SU-DHL-6 (cell line): Measurements from ENCODE around the gene GAPVD1.

Experiments used
- H2AFZ ChIP-seq: fragments of 200-600 bp; sonication (generic); 2 replicates; pipeline ENCODE4 v1.6.1; 2014; ENCODE audit warnings: low read depth, mild to moderate bottlenecking, moderate library complexity, mixed read lengths, antibody characterized with exemption, low read length; ENCODE audit not compliant: severe bottlenecking
- H3F3A ChIP-seq: fragments of 200-600 bp; shearing (Covaris generic); 2 replicates; pipeline ENCODE4 v1.6.0; 2016; ENCODE audit warnings: antibody characterized with exemption, mild to moderate bottlenecking; ENCODE audit not compliant: insufficient read depth
- H3K27ac ChIP-seq: fragments of 200-600 bp; sonication (generic); 2 replicates; pipeline ENCODE4 v1.5.1; 2016; ENCODE audit warnings: low read depth, mild to moderate bottlenecking, low read length, moderate library complexity, mixed read lengths
- H3K27me3 ChIP-seq: fragments of 200-600 bp; sonication (generic), shearing (Covaris generic); 2 replicates; pipeline ENCODE4 v1.6.0; 2014; ENCODE audit warnings: mild to moderate bottlenecking, low read length
- H3K36me3 ChIP-seq: fragments of 200-600 bp; sonication (generic); 2 replicates; pipeline ENCODE4 v1.6.1; 2014; ENCODE audit warnings: mild to moderate bottlenecking, low read length, mixed read lengths
- H3K4me2 ChIP-seq: fragments of 300-600, 200-600 bp; shearing (Covaris generic), sonication (generic); 2 replicates; pipeline ENCODE4 v1.6.0; 2014; ENCODE audit warnings: low read length, low read depth, mild to moderate bottlenecking; ENCODE audit not compliant: poor library complexity, severe bottlenecking
- H3K4me3 ChIP-seq: fragments of 200-600 bp; sonication (generic); 2 replicates; pipeline ENCODE4 v1.5.1; 2014; ENCODE audit warnings: antibody characterized with exemption, low read length, mild to moderate bottlenecking, mixed read lengths; ENCODE audit not compliant: insufficient read depth, poor library complexity, severe bottlenecking
- H3K79me2 ChIP-seq: fragments of 200-600 bp; sonication (generic); 2 replicates; pipeline ENCODE4 v1.6.1; 2014; ENCODE audit warnings: mild to moderate bottlenecking, low read length, moderate library complexity; ENCODE audit not compliant: insufficient read depth
- H3K9ac ChIP-seq: fragments of 200-600 bp; sonication (generic); 2 replicates; pipeline ENCODE4 v1.7.0; 2014; ENCODE audit warnings: mild to moderate bottlenecking, low read length
- H3K9me2 ChIP-seq: fragments of 200-600 bp; sonication (generic); replicated peaks from 2 replicates; pipeline ENCODE4 v1.6.1; 2014; ENCODE audit warnings: low read length; ENCODE audit not compliant: insufficient read depth
- H3K9me3 ChIP-seq: fragments of 200-600 bp; sonication (generic); 2 replicates; pipeline ENCODE4 v1.6.1; 2014; ENCODE audit warnings: low read length, mixed read lengths; ENCODE audit not compliant: insufficient read depth
- H4K20me1 ChIP-seq: fragments of 200-600 bp; sonication (generic); 2 replicates; pipeline ENCODE4 v1.6.1; 2014; ENCODE audit warnings: low read depth, mild to moderate bottlenecking, antibody characterized with exemption, low read length, moderate library complexity, mixed read lengths
- CTCF ChIP-seq: fragments of 200-600 bp; sonication (generic); IDR thresholded peaks from one replicate; pipeline ENCODE4 v1.5.1; 2017; ENCODE audit warnings: antibody characterized with exemption, mild to moderate bottlenecking, low read length, moderate library complexity; ENCODE audit not compliant: insufficient read depth, poor library complexity, severe bottlenecking
- EZH2phosphoT487 ChIP-seq: fragments of 200-600 bp; sonication (generic), shearing (Covaris generic); conservative IDR thresholded peaks from 2 replicates; pipeline ENCODE4 v1.6.1; 2018; ENCODE audit warnings: mild to moderate bottlenecking, antibody characterized with exemption, low read length, moderate library complexity, mixed read lengths

Gene GAPVD1

GRCh38 chr9:125374443-125375309 lies 113.0 kb downstream of the GAPVD1 start:
- Histone ChIP-seq H3K9ac (no peak overlapping the region), H3K27ac (no peak overlapping the region), H3K79me2 (no peaks in the 10 kb centered on the region), H3F3A (no peaks in the 10 kb centered on the region), H3K9me2 (no peaks in the 10 kb centered on the region), H2AFZ (no peak overlapping the region), H3K27me3 (no peaks in the 10 kb centered on the region), H4K20me1 (no peaks in the 10 kb centered on the region), H3K4me2 (peak overlapping the region; percentile 43), H3K9me3 (no peaks in the 10 kb centered on the region), H3K36me3 (no peaks in the 10 kb centered on the region), H3K4me3 (no peak overlapping the region)
- TF ChIP-seq EZH2phosphoT487 = no peak
- peak; percentile 63 for TF ChIP-seq CTCF

DNA sequence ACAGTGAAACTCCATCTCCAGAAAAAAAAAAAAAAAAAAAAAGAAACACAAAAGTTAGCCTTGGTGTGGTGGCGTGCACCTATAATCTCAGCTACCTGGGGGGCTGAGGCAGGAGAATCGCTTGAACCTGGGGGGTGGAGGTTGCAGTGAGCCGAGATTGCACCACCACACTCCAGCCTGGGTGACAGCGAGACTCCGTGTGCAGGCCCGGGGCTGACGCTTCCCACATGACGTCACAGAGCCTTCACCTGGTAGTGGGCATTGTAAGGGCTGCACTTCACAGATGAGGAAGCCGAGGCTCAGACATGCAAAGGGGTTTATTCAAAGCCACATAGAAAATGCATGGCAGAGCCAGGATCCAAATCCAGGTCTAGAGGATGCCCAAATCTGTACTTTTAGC lies 114.2 kb downstream of the GAPVD1 start:
- H3K4me2 ChIP-seq = no peak overlapping the region
- no peaks in the 10 kb centered on the region for H3K36me3 ChIP-seq
- no peak overlapping the region for H3K9ac ChIP-seq
- no peaks in the 10 kb centered on the region for H3K9me3 ChIP-seq
- H3F3A ChIP-seq = no peaks in the 10 kb centered on the region
- H3K79me2 ChIP-seq = no peaks in the 10 kb centered on the region
- no peak overlapping the region for H3K4me3 ChIP-seq
- no peak overlapping the region for H2AFZ ChIP-seq
- no peak overlapping the region for H3K27ac ChIP-seq
- no peaks in the 10 kb centered on the region for H4K20me1 ChIP-seq
- no peaks in the 10 kb centered on the region for H3K9me2 ChIP-seq
- no peaks in the 10 kb centered on the region for H3K27me3 ChIP-seq
- no peak for TF ChIP-seq CTCF
- TF ChIP-seq EZH2phosphoT487 = no peak

GRCh38 chr9:125376261-125377226 lies 114.9 kb downstream of the GAPVD1 start:
- TF ChIP-seq EZH2phosphoT487 = no peak
- TF ChIP-seq CTCF = no peak
- Histone ChIP-seq H3K4me2 (no peak overlapping the region), H3K79me2 (no peaks in the 10 kb centered on the region), H3K27me3 (no peaks in the 10 kb centered on the region), H3K9me3 (no peaks in the 10 kb centered on the region), H3K9me2 (no peaks in the 10 kb centered on the region), H4K20me1 (no peaks in the 10 kb centered on the region), H3K4me3 (no peak overlapping the region), H2AFZ (no peak overlapping the region), H3F3A (no peaks in the 10 kb centered on the region), H3K36me3 (no peaks in the 10 kb centered on the region), H3K9ac (no peak overlapping the region), H3K27ac (no peak overlapping the region)
